ENCODE results near the gene OLFML2A.
"Not testable (repeated sequence)": the region's sequence is repeated elsewhere in the genome, so short reads cannot be mapped to it uniquely, and the experiment has no call there.

OLFML2A gene

GRCh38 chr9:124838132-124838531 is 61.2 kb downstream of the OLFML2A start:
- H3K27me3 ChIP-seq (ENCODE audit: low read depth, low read length); H3K4me3 ChIP-seq (ENCODE audit: low read depth in 1 of 2, low read length in 2 of 2); H3K9me3 ChIP-seq (ENCODE audit: control insufficient read depth in 1 of 2, low read length in 2 of 2); H3K27ac ChIP-seq (ENCODE audit: low read length); H3K36me3 ChIP-seq (ENCODE audit: control insufficient read depth in 1 of 2, insufficient read depth in 2 of 2, low read length in 2 of 2): not testable (repeated sequence)
- H3K4me1 ChIP-seq (ENCODE audit: control insufficient read depth in 1 of 2, insufficient read depth in 2 of 2, low read length in 2 of 2), result peaks cover 10 to 21% of the 10 kb centered on the region in 2 donors

- H3K27me3 ChIP-seq (ENCODE audit: low read depth, low read length); H3K27ac ChIP-seq (ENCODE audit: low read length); H3K4me3 ChIP-seq (ENCODE audit: low read depth in 1 of 2, low read length in 2 of 2); H3K9me3 ChIP-seq (ENCODE audit: control insufficient read depth in 1 of 2, low read length in 2 of 2); H3K36me3 ChIP-seq (ENCODE audit: control insufficient read depth in 1 of 2, insufficient read depth in 2 of 2, low read length in 2 of 2): not testable (repeated sequence)
- H3K4me1 ChIP-seq (ENCODE audit: control insufficient read depth in 1 of 2, insufficient read depth in 2 of 2, low read length in 2 of 2), result peaks cover 10 to 21% of the 10 kb centered on the region in 2 donors
Observed at GRCh38 chr9:124838567-124839275, 61.8 kb downstream of the OLFML2A start.

GRCh38 chr9:124839612-124840299 is 62.8 kb downstream of the OLFML2A start:
- Histone ChIP-seq H3K9me3 (ENCODE audit: control insufficient read depth in 1 of 2, low read length in 2 of 2) (no peaks in the 10 kb centered on the region), H3K4me3 (ENCODE audit: low read depth in 1 of 2, low read length in 2 of 2) (no peak overlapping the region), H3K27me3 (ENCODE audit: low read depth, low read length) (no peaks in the 10 kb centered on the region), H3K27ac (ENCODE audit: low read length) (no peak overlapping the region), H3K36me3 (ENCODE audit: control insufficient read depth in 1 of 2, insufficient read depth in 2 of 2, low read length in 2 of 2) (no peaks in the 10 kb centered on the region), H3K4me1 (ENCODE audit: control insufficient read depth in 1 of 2, insufficient read depth in 2 of 2, low read length in 2 of 2) (peaks cover 5 to 16% of the 10 kb centered on the region in 2 donors)

GRCh38 chr9:124840300-124840833 is 63.4 kb downstream of the OLFML2A start:
- Histone ChIP-seq H3K4me1 (ENCODE audit: control insufficient read depth in 1 of 2, insufficient read depth in 2 of 2, low read length in 2 of 2) (peaks cover 2 to 9% of the 10 kb centered on the region in 2 donors), H3K27me3 (ENCODE audit: low read depth, low read length) (no peaks in the 10 kb centered on the region), H3K9me3 (ENCODE audit: control insufficient read depth in 1 of 2, low read length in 2 of 2) (no peaks in the 10 kb centered on the region), H3K36me3 (ENCODE audit: control insufficient read depth in 1 of 2, insufficient read depth in 2 of 2, low read length in 2 of 2) (no peaks in the 10 kb centered on the region), H3K4me3 (ENCODE audit: low read depth in 1 of 2, low read length in 2 of 2) (no peak overlapping the region), H3K27ac (ENCODE audit: low read length) (no peak overlapping the region)

GRCh38 chr9:124841075-124841821 is 64.3 kb downstream of the OLFML2A start:
- Histone ChIP-seq H3K36me3 (ENCODE audit: control insufficient read depth in 1 of 2, insufficient read depth in 2 of 2, low read length in 2 of 2) (no peaks in the 10 kb centered on the region), H3K9me3 (ENCODE audit: control insufficient read depth in 1 of 2, low read length in 2 of 2) (no peaks in the 10 kb centered on the region), H3K4me1 (ENCODE audit: control insufficient read depth in 1 of 2, insufficient read depth in 2 of 2, low read length in 2 of 2) (peaks cover 0 to 3% of the 10 kb centered on the region in 2 donors), H3K27ac (ENCODE audit: low read length) (no peak overlapping the region), H3K27me3 (ENCODE audit: low read depth, low read length) (no peaks in the 10 kb centered on the region), H3K4me3 (ENCODE audit: low read depth in 1 of 2, low read length in 2 of 2) (no peak overlapping the region)

GRCh38 chr9:124843456-124844034 is 66.6 kb downstream of the OLFML2A start:
- no peaks in the 10 kb centered on the region for H3K36me3 ChIP-seq (ENCODE audit: control insufficient read depth in 1 of 2, insufficient read depth in 2 of 2, low read length in 2 of 2)
- no peaks in the 10 kb centered on the region for H3K27me3 ChIP-seq (ENCODE audit: low read depth, low read length)
- H3K4me1 ChIP-seq (ENCODE audit: control insufficient read depth in 1 of 2, insufficient read depth in 2 of 2, low read length in 2 of 2), result peaks cover 0 to 3% of the 10 kb centered on the region in 2 donors
- H3K4me3 ChIP-seq (ENCODE audit: low read depth in 1 of 2, low read length in 2 of 2), result no peak overlapping the region
- no peak overlapping the region for H3K27ac ChIP-seq (ENCODE audit: low read length)
- no peaks in the 10 kb centered on the region for H3K9me3 ChIP-seq (ENCODE audit: control insufficient read depth in 1 of 2, low read length in 2 of 2)

GRCh38 chr9:124844291-124844690 is 67.4 kb downstream of the OLFML2A start:
- no peaks in the 10 kb centered on the region for H3K27me3 ChIP-seq (ENCODE audit: low read depth, low read length)
- H3K9me3 ChIP-seq (ENCODE audit: control insufficient read depth in 1 of 2, low read length in 2 of 2), result no peaks in the 10 kb centered on the region
- H3K4me1 ChIP-seq (ENCODE audit: control insufficient read depth in 1 of 2, insufficient read depth in 2 of 2, low read length in 2 of 2), result peaks cover 0 to 3% of the 10 kb centered on the region in 2 donors
- H3K36me3 ChIP-seq (ENCODE audit: control insufficient read depth in 1 of 2, insufficient read depth in 2 of 2, low read length in 2 of 2), result no peaks in the 10 kb centered on the region
- no peak overlapping the region for H3K27ac ChIP-seq (ENCODE audit: low read length)
- no peak overlapping the region for H3K4me3 ChIP-seq (ENCODE audit: low read depth in 1 of 2, low read length in 2 of 2)

- not testable (repeated sequence) for H3K27me3 ChIP-seq (ENCODE audit: low read depth, low read length); H3K4me3 ChIP-seq (ENCODE audit: low read depth in 1 of 2, low read length in 2 of 2); H3K9me3 ChIP-seq (ENCODE audit: control insufficient read depth in 1 of 2, low read length in 2 of 2); H3K4me1 ChIP-seq (ENCODE audit: control insufficient read depth in 1 of 2, insufficient read depth in 2 of 2, low read length in 2 of 2); H3K27ac ChIP-seq (ENCODE audit: low read length); H3K36me3 ChIP-seq (ENCODE audit: control insufficient read depth in 1 of 2, insufficient read depth in 2 of 2, low read length in 2 of 2)
Observed at GRCh38 chr9:124846467-124846866, 69.5 kb downstream of the OLFML2A start.

- no peaks in the 10 kb centered on the region for H3K27me3 ChIP-seq (ENCODE audit: low read depth, low read length)
- H3K9me3 ChIP-seq (ENCODE audit: control insufficient read depth in 1 of 2, low read length in 2 of 2), result no peaks in the 10 kb centered on the region
- H3K4me1 ChIP-seq (ENCODE audit: control insufficient read depth in 1 of 2, insufficient read depth in 2 of 2, low read length in 2 of 2), result peaks cover 0 to 4% of the 10 kb centered on the region in 2 donors
- H3K4me3 ChIP-seq (ENCODE audit: low read depth in 1 of 2, low read length in 2 of 2), result no peak overlapping the region
- H3K27ac ChIP-seq (ENCODE audit: low read length), result no peak overlapping the region
- no peaks in the 10 kb centered on the region for H3K36me3 ChIP-seq (ENCODE audit: control insufficient read depth in 1 of 2, insufficient read depth in 2 of 2, low read length in 2 of 2)
Observed at GRCh38 chr9:124846969-124847368, 70.0 kb downstream of the OLFML2A start.

GRCh38 chr9:124849801-124850200 is 72.9 kb downstream of the OLFML2A start:
- Histone ChIP-seq H3K27ac (ENCODE audit: low read length) (no peak overlapping the region), H3K36me3 (ENCODE audit: control insufficient read depth in 1 of 2, insufficient read depth in 2 of 2, low read length in 2 of 2) (no peaks in the 10 kb centered on the region)

More at GRCh38 chr9:124849801-124850200, 72.9 kb downstream of the OLFML2A start:
- no peak overlapping the region for H3K4me3 ChIP-seq (ENCODE audit: low read depth in 1 of 2, low read length in 2 of 2)
- peaks cover 6 to 18% of the 10 kb centered on the region in 2 donors for H3K4me1 ChIP-seq (ENCODE audit: control insufficient read depth in 1 of 2, insufficient read depth in 2 of 2, low read length in 2 of 2)
- no peaks in the 10 kb centered on the region for H3K9me3 ChIP-seq (ENCODE audit: control insufficient read depth in 1 of 2, low read length in 2 of 2)
- H3K27me3 ChIP-seq (ENCODE audit: low read depth, low read length), result no peaks in the 10 kb centered on the region
